D721Med (cell line): ENCODE results near the gene DCANP1.

Source experiments
- DNase-seq: peaks from one replicate; pipeline ENCODE4 v3.0.0; 2011; ENCODE audit warnings: low spot score; ENCODE audit not compliant: insufficient read length
- FAIRE-seq: peaks from 2 replicates; lab custom pipeline; 2011; peaks lifted over from hg19 to GRCh38; lab: Jason Lieb, UNC
- TF ChIP-seq, protein P1 (sequence below): IDR thresholded peaks from 2 replicates; pipeline ENCODE4 v1.5.1; 2012; ENCODE audit warnings: mild to moderate bottlenecking, control low read depth; ENCODE audit not compliant: insufficient read depth; ENCODE audit errors: missing control alignments

DCANP1 gene

DNA sequence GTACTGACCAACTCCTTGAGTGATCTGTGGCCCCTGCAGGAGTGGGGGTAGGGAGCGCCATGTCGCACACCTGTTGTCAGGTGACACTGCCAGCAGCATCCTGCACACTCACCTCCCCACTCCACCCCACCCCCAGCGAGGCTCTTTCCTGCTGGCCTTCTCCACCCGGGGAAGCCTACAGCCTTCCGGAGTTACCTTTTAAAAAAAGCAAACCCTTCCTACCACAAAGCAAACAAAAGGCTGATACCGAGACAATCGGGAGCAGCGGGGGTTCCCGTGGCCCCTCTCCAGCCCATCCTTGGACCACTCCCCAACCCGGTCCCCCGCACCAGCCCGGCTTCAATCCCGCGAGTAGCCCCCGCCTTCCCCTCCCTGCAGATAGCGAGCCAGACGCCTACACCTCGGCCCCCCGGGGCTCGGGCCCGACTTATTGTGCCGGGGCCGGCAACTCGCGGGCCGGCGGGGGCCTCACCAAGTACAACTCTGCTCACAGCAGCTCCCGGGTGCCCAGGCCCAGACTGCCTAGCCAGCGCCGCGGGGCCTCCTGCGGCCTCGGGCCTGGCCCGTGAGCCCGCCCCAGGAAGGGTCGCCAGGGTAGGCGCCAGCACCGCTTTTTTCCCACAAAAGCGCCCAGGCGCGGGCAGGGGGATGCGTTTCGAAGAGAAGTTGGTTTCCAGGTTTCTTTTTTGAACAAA lies 48.8 kb downstream of the DCANP1 start:
- TF ChIP-seq, protein P1, sequence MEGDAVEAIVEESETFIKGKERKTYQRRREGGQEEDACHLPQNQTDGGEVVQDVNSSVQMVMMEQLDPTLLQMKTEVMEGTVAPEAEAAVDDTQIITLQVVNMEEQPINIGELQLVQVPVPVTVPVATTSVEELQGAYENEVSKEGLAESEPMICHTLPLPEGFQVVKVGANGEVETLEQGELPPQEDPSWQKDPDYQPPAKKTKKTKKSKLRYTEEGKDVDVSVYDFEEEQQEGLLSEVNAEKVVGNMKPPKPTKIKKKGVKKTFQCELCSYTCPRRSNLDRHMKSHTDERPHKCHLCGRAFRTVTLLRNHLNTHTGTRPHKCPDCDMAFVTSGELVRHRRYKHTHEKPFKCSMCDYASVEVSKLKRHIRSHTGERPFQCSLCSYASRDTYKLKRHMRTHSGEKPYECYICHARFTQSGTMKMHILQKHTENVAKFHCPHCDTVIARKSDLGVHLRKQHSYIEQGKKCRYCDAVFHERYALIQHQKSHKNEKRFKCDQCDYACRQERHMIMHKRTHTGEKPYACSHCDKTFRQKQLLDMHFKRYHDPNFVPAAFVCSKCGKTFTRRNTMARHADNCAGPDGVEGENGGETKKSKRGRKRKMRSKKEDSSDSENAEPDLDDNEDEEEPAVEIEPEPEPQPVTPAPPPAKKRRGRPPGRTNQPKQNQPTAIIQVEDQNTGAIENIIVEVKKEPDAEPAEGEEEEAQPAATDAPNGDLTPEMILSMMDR = no peak
- DNase-seq (no peak), FAIRE-seq (no peak)

DNA sequence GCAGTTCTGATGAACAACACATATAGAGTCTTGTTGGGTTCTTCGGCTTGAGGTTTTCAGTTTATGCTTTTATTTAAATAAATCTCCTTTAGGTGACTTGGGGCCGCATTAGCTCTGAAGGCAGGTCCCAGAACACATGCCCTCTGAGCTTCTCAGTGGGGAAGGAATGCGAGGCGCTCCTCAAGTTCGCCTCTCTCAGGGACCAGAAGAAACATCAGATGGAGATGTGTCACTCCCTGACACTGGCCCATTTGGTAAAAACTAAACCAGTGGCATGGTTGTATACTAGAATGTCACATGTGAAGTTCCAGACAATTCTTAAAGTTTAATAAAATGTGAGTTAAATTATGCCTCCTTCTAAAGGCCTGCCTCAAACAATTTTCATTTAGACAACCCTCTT lies 50.1 kb downstream of the DCANP1 start:
- DNase-seq = no peak
- TF ChIP-seq, protein P1 = no peak
- FAIRE-seq = no peak

DNA sequence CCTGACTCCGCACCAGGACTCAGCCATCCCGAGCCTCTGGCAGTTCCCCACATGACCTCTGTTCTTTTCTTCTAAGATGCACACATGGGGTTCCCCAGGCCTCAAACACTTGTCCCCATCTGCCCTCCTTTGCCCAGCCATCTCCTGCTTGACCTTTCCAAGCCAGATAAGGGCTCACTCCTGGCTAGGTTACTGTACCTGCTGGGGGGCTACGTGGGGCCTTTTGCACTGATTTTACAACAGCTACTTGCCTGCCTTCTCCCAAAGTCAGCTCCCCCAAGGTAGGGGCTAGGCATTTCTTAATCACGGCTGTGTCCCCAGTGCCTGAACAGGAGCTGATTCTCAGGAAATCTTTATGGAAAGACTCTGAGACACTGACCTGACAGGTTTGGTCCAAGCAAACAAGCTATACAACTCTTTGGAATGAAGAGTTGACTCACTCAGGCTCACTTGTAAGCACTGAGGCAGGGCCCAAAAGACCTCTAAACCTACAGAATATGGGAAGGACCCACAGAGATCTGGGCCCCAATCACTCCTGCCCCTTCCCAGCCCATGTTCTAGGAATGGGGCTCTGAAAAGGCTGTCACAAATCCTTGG lies 50.6 kb downstream of the DCANP1 start:
- FAIRE-seq (no peak), DNase-seq (no peak)
- TF ChIP-seq, protein P1 = no peak

DNA sequence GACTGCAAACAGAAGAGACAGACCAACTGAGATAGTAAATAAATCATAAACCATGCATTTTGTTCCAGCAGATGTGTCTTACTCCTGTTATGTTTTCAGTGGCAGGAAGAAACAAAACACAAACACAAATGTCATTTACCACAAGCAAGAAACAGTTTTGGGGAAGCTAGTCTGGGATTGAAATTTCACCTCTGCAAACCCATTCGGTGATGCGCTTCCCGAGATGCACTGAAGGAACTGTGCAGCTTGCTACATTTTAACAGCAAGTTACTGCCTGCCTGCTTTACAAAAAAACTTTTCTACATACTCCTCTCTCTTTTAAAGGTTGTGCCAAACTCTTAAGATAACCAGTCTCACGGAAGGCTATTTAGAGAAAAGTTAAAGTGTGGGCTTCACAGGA lies 51.3 kb downstream of the DCANP1 start:
- DNase-seq (no peak), FAIRE-seq (no peak)
- TF ChIP-seq, protein P1 = no peak

DNA sequence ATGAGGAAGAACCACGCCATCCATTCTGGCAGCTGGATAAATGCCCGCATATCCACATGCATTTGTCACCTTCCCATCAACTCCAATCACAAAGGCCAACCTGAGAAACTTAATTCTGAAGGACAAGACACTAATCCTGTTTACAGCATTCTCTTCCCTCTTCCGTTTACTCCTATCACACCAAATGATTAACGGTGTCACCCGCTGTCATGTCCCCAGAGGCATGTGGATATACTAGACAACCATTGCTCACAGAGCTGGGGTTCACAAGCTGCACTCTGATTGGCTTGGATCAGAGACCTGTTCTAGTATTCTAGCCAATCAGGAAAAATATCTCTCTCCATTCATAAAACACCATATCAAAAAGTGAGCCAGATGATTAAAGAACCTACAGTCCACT lies 51.7 kb downstream of the DCANP1 start:
- DNase-seq (no peak), FAIRE-seq (no peak)
- TF ChIP-seq, protein P1 = no peak
